ENCODE results near the gene ARHGAP22.
"Not testable (repeated sequence)": the region's sequence is repeated elsewhere in the genome, so short reads cannot be mapped to it uniquely, and the experiment has no call there.

Gene ARHGAP22, protein sequence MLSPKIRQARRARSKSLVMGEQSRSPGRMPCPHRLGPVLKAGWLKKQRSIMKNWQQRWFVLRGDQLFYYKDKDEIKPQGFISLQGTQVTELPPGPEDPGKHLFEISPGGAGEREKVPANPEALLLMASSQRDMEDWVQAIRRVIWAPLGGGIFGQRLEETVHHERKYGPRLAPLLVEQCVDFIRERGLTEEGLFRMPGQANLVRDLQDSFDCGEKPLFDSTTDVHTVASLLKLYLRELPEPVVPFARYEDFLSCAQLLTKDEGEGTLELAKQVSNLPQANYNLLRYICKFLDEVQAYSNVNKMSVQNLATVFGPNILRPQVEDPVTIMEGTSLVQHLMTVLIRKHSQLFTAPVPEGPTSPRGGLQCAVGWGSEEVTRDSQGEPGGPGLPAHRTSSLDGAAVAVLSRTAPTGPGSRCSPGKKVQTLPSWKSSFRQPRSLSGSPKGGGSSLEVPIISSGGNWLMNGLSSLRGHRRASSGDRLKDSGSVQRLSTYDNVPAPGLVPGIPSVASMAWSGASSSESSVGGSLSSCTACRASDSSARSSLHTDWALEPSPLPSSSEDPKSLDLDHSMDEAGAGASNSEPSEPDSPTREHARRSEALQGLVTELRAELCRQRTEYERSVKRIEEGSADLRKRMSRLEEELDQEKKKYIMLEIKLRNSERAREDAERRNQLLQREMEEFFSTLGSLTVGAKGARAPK

DNA sequence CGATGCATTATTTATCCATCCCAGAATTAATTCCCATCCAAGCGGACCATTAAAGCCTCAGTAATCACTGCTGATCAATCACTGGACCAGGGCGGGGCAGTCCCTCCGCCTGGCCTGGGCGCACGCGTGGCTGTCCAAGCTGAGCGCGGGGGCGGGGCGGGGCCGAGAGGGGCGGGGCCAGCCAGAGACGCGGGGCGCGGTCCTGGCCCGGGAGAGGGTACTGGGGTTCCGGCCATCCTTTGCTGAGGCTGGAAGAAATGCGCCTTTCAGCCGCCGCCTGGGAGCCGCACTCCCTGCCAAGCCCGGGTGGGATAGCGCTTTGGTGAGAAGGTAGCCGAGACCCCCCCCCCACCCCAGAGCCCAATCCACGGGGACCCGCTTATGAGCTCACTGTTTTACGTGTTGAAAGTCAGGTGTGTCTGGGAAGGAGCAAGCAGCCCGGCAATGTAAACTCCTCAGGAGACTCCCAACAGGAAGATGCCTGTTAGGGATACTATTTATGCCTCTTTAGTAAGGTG, at the start of gene ARHGAP22:
Gene ARHGAP22, minus strand, starts transcription at position 83 of the 518 bp plus-strand sequence. CDS start 277 bp downstream, outside the sequence.
- no peak for DNase-seq

GRCh38 chr10:48653944-48654698, 49.2 kb upstream of the ARHGAP22 start:
- no peak for DNase-seq

- DNase-seq, result no peak
These were observed 48.5 kb upstream of the ARHGAP22 start for GRCh38 chr10:48653347-48653746.

DNA sequence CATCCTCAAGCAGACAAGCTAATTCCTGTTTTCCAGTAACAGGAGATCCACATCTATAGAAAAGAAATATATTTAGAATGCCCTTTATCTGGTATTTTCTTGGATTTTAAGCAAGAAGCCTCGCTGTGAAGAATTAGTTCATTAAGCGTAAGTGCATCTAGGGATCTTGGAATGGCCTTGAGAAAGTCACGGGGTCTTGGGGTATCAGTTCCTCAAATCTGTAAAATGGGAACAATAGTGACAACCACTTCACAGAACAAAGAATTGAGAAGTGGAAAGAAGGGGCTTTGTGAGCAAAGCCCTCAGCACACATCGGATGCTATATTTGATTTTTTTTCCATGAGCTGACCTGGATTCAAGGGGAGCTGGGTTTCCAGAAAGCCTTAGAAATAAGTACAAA, 47.5 kb upstream of the ARHGAP22 start:
- no peak for DNase-seq

GRCh38 chr10:48651839-48652238, 47.0 kb upstream of the ARHGAP22 start:
- no peak for DNase-seq

GRCh38 chr10:48651293-48651692, 46.4 kb upstream of the ARHGAP22 start:
- DNase-seq, result no peak

GRCh38 chr10:48649349-48649944, 44.6 kb upstream of the ARHGAP22 start:
- no peak for DNase-seq

DNA sequence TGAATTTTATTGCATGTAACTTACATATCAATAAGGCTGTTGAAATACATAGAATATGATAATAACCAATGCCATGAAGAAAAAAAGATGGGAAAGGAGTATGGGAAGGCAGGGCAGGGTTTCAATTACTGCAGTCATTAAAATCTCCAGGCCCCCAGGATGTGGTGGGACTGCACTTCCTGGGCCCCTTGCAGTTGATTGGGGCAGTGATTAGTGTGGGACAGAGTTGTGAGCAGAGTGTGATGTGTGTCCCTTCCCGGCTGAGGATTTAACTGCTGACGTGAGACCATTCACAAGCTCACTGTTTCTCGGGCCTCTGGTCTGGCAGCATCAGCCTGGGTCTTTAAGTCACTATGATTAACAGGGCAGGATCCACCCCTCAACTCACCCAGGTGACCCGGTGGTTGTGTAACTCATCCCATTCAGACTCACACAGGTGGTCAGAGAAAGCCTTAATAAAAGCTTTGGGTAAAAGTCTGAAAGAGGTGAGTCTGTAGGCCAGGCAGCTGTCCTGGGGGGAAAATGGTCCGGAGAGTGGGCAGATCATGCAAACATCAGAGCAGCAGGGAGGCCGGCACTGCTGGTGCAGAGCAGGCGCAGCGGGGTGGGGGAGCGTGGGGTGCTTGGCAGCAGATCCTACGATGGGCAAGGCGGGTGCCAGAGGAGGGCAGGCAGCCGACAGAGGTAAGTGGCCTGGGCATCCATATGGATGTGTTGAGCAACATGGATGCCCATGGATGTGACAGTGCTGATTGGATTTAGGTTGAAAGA, 43.5 kb upstream of the ARHGAP22 start:
- no peak for DNase-seq

GRCh38 chr10:48647073-48647472, 42.2 kb upstream of the ARHGAP22 start:
- DNase-seq, result not testable (repeated sequence)

- DNase-seq, result no peak
These were observed 40.7 kb upstream of the ARHGAP22 start for GRCh38 chr10:48645600-48645999.

- not testable (repeated sequence) for DNase-seq
These were observed 36.3 kb upstream of the ARHGAP22 start for GRCh38 chr10:48641099-48641690.

- no peak for DNase-seq
These were observed 35.5 kb upstream of the ARHGAP22 start for GRCh38 chr10:48640326-48640725.

- no peak for DNase-seq
These were observed 34.8 kb upstream of the ARHGAP22 start for GRCh38 chr10:48639632-48640031.

- no peak for DNase-seq
These were observed 34.1 kb upstream of the ARHGAP22 start for GRCh38 chr10:48638739-48639527.

GRCh38 chr10:48638158-48638557, 33.3 kb upstream of the ARHGAP22 start:
- DNase-seq, result no peak

DNA sequence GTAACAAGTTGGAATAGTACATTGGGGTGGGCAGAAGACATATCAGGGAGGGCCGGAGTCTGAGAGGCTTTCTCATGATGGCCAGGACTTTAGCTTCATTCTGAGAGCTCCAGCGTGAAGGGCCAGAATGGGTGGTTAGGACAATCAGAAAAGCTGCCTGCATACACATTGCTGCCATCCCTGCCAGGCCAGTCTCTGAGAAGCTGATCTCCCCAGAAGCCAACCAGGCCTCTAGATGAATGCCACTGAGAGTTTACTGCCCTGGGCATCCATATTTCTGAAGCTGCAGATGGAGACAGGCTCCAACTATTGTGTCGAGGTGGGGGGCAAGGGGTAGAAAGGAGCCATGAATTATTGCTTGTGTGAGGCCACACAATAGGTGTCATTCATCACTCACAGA, 32.0 kb upstream of the ARHGAP22 start:
- DNase-seq, result no peak

DNA sequence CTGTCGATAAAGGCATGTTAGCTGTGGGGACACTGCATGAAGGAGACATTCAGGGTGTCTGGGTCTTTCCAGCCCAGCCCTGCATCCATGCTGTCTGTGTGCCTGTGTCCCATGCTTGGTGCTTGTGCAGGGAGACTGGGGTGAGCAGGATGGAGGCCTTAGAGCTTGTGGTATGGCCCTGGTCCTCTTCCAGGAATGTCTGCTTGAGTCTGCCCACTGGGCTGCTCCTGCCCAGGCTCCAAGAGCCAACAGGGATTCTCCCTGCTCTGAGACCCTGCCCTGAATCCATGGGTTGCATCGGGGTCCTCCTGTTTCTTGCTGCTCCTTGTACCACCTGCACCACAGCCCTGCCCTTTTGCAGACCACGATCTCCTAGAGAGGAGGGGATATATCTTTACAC, 31.4 kb upstream of the ARHGAP22 start:
- no peak for DNase-seq

DNA sequence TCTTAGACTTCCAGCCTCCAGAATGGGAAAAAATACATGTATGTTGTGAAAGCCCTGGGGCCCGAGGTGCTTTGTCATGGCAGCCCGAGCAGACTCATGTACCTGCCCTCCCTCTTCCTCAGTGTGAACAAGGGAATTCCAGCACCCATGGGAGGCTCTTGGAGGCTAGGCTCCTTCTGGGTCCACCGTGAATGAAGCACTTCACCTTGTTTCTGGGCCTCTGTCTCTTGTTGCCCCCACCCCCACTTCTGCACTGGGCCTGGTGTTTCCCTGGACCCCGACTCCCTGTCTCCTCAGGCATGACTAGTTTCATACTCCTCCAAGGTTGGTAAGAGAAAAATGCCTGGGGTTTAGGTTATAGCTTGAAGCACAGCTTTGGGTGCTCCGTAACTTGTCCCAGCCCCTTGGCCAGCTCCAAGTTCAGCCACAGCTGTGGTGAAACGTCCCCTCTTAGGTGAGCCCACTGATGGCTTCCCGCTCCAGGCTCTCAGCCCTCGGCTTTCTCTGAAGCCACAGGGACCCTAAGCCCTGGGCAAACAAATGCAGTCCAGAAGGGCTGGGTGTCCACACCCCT, 30.2 kb upstream of the ARHGAP22 start:
- DNase-seq, result no peak

- DNase-seq, result no peak
These were observed 29.5 kb upstream of the ARHGAP22 start for GRCh38 chr10:48634198-48634983.

All from stimulated activated CD4-positive, alpha-beta T cell treated with anti-CD3 and anti-CD28 coated beads, Interleukin-4, amount 100 ng/mL, for 24 hours (primary cell).